GF-D8 (cell line): ENCODE data around the gene CALY.
"Not testable (repeated sequence)": the region's sequence is repeated elsewhere in the genome, so short reads cannot be mapped to it uniquely, and the experiment has no call there.

ENCODE experiments used
- DNase-seq: peaks from one replicate; lab custom pipeline; 2025; lab: John Stamatoyannopoulos, UW

CALY gene

GRCh38 chr10:133336577-133337369 is at the start of gene CALY:
Gene CALY, minus strand, starts transcription at chr10:133336896. Its CDS starts 7,907 bp downstream, at chr10:133328989.
- DNase-seq = peak; percentile 37

GRCh38 chr10:133385214-133385613 is 48.5 kb upstream of the CALY start:
- no peak for DNase-seq

- no peak for DNase-seq
Observed at GRCh38 chr10:133384071-133384470, 47.4 kb upstream of the CALY start.

GRCh38 chr10:133383551-133383950 is 46.9 kb upstream of the CALY start:
- DNase-seq = no peak

GRCh38 chr10:133381036-133381435 is 44.3 kb upstream of the CALY start:
- DNase-seq = no peak

GRCh38 chr10:133379801-133380666 is 43.3 kb upstream of the CALY start:
- no peak for DNase-seq

- DNase-seq = no peak
Observed at GRCh38 chr10:133379152-133379800, 42.6 kb upstream of the CALY start, which contains the start of gene PAOX. Gene PAOX, plus strand, starts transcription at chr10:133379262. Its CDS starts 55 bp downstream, at chr10:133379317.

- no peak for DNase-seq
Observed at GRCh38 chr10:133378251-133379096, 41.8 kb upstream of the CALY start.

- DNase-seq = no peak
Observed at GRCh38 chr10:133377818-133378250, 41.1 kb upstream of the CALY start.

GRCh38 chr10:133377025-133377817 is 40.5 kb upstream of the CALY start:
- no peak for DNase-seq

- not testable (repeated sequence) for DNase-seq
Observed at GRCh38 chr10:133376183-133376582, 39.5 kb upstream of the CALY start.

GRCh38 chr10:133375357-133376115 is 38.8 kb upstream of the CALY start:
- DNase-seq = no peak

- peak; percentile 71 for DNase-seq
Observed at GRCh38 chr10:133373174-133374090, 36.7 kb upstream of the CALY start, which contains the start of gene ECHS1. Gene ECHS1, minus strand, starts transcription at chr10:133373354. Its CDS starts 21 bp downstream, at chr10:133373333.

- DNase-seq = no peak
Observed at GRCh38 chr10:133372507-133372906, 35.8 kb upstream of the CALY start.

GRCh38 chr10:133370030-133370786 is 33.5 kb upstream of the CALY start:
- no peak for DNase-seq

- no peak for DNase-seq
Observed at GRCh38 chr10:133368153-133368552, 31.5 kb upstream of the CALY start.

GRCh38 chr10:133367461-133367860 is 30.8 kb upstream of the CALY start:
- DNase-seq = not testable (repeated sequence)

- DNase-seq = no peak
Observed at GRCh38 chr10:133366751-133367150, 30.1 kb upstream of the CALY start.
